ENCODE results near the gene FUT7.

FUT7 gene

DNA sequence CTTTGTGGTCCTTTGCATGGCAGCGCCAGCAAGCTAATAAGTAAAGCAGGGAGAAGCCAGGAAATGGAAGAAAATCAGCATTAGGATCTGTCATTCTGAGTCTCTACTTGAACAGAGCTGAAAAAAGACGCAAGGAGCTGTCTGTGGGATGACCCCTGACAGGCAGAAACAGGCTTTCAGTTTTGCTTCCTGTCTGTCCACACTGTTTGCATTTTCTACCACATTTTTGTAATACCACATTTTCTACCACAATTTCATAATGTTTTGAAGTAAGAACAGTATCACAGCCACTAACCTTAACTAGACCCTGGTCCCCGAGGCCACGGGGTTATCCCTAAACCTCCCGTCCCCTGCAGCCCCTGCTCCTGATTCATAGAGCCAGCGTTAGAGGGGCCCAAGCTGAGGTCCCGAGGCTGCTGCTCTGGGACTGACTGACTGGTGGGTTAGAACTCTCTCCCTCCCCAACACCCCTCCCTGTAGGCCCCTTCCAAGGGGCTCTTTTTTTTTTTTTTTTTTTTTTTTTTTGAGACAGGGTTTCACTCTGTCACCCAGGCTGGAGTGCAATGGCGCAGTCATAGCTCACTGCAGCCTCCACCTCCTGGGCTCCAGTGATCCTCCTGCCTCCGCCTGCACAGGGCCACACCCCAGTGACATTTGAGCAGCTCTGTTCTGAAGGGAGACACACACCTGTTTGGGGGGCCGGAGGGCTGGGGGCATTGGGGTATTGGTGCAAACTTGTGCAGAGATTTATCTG, 31.5 kb downstream of the FUT7 start:
- DNase-seq, result no peak

DNA sequence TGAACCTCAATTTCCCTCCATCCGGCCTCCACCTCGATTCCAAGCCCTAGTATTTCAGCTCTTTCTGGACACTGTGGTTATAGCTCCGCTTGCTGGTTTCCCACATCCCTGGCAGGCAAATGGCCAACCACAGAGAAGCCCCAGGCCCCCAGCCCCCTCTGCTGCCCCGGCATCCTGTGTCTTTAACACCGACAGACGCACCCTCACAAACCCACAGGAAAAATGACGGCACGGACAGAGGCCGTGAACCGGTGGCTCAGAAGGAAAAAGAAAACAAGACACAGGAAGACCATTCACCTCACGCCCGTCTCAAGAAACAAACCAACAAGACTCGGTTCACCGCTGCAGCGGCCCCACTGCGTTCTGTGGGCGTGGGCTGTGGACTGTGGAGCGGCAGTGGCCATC, 34.1 kb downstream of the FUT7 start:
- no peak for DNase-seq

DNA sequence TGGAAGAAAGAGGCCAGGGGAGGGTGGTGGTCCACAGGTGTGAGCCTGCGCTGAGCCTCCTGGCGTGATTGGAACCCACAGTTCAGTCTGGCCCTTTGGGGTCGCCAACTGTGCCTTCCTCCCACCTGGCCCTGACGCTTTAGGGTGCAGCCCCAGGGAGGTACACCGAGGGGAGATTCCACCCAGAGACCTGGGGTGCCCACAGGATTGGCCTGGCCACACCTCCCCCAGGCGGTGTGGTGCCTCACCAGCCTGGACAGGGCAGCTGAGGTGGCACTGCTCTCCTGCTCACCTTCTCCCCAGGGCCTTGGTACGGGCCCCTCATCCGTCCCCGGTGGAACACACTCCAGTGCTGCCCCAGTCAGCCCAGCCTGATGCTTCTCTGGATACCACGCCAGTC, 34.5 kb downstream of the FUT7 start:
- DNase-seq, result no peak

DNA sequence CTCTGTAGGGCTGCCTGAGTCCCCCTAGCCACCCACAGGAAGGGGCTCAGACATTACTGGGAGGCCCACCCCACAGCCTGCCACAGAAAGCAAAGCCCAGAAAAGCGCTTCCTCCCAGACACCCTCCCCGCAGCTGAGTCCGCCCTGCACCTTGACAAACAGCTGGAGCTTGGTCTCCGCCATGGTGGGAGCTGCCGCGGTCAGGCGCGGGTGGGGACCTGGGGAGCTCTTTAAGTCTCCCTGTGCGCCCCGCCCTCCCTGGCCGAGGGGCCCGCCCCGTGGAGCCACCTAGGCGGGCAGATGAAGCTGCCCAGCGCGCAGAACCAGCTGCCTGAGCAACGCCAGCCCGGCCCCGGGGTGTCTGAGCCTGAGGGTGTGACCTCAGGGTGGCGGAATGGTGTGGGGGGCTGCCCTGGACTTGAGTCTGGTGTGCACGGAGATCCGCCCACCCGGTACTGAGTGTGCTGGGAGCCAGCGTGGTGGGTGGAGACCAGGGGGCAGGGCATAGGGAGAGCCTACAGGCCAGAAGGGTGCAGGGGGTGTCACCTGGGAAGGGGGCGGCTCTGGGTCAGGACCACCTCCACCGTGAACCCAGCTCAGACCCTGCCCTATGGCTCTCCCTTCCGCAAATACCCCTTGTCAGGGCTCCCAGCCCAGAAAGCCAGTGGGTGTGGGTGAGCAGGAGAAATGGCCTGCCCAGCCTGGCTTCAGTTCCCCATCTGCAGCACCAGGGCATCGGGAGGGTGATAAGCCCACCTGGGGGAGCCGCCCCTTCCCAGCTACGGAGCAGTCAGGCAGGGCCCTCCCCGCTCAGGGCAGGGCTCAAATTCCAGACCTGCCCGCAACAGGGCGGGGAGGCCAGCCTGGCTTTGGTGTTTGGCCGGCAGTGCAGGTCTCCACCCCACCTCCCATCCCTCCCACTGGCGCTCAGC, 35.3 kb downstream of the FUT7 start, which contains the start of gene CLIC3:
Gene CLIC3 (minus strand): TSS at position 208 of the 932 bp plus-strand sequence. CDS start 25 bp downstream, at position 183.
- peak; percentile 23 to 29 for DNase-seq

DNA sequence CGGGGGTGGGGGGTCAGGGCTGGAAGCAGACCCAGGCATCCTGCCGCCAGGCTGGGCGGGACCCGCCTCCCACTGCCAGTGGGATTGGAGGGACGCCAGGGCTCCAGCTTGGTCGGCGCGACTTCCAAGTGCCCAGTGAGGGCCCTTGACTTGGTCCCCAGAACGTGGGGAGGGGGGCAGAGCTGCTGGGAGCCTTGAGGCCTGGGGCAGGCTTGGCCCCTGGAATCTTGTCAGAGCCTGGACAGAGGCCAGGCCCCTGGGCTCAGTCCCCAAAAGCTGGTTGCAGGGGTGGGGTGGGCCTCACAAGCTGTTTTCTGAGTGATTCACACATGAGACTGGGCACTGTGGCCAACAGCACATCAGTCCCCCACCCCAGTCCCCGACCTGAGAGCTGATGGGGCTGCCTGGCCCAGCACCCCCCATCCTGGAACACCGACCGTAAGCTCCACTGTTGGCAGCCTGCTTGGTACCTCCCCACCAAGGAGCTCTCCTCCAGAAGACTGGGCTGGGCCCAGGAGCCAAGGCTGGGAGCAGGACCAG, 36.0 kb downstream of the FUT7 start:
- DNase-seq, result no peak

DNA sequence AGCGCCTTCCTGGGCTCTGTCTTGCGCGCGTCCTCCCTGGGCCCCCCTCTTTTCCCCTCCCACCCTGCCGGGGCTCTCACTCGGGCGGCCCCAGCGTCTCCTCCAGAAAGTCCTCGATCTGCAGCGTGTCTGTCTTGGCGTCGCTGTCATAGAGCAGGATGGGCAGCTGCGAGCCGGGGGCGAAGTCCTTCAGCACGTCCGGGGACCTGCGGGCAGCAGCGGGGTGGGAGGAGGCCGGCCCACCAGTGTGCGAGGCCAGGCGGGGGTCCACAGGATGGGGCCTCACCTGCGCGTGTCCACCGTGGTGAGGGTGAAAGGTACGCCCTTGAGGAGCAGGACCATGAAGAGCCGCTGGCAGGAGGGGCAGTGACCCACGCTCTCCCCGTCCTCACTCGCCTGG, 36.5 kb downstream of the FUT7 start:
- DNase-seq, result no peak

DNA sequence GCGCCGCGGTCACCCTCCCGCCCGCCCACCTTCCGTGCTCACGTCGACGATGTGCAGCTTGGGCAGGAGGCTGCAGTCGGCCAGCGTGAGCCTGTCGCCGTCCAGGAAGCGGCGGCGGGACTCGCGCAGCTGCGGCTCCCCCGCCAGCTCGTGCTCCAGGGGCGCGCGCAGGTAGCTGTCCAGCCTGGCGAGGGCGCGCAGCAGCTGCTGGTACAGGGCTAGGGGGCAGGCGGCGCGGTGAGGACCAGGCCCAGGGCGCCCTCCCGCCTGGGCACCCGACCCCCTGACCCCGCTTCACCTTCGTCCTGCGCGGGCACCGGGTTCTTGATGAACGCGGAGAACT, 37.0 kb downstream of the FUT7 start:
- no peak for DNase-seq

DNA sequence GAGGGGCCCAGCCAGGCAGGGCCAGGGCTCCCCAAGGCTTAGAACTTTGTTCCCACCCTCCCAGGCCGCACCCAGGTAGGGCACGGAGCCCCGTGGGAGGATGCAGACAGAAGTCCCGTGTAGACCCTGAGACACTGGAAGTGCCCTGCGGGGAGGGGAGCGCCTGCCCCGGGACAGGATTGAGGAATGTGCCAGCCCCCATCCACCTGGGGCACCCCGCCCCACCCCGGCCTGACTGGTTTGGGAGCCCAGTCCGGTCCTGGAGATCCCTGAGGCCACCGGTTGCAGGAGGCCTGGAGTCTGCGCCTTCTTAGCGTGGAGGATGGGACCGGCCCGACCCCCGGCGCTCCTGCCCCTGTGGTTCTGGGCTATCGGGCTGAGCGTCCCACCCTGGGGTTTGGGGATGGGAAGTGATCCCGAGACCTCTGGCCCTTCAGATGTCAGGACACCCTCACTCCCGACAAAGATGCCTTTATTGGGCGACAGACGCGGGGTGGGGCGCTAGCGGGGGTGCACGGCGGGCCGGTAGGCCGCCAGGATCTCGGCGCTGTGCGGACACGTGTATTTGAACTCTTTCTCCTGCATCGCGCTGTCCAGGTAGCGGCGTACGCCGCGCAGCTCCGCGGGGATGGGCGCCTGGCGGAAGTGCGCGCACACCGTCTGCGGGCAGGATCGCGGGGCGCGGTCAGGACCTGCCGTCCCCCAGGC, 37.6 kb downstream of the FUT7 start:
- no peak for DNase-seq

DNA sequence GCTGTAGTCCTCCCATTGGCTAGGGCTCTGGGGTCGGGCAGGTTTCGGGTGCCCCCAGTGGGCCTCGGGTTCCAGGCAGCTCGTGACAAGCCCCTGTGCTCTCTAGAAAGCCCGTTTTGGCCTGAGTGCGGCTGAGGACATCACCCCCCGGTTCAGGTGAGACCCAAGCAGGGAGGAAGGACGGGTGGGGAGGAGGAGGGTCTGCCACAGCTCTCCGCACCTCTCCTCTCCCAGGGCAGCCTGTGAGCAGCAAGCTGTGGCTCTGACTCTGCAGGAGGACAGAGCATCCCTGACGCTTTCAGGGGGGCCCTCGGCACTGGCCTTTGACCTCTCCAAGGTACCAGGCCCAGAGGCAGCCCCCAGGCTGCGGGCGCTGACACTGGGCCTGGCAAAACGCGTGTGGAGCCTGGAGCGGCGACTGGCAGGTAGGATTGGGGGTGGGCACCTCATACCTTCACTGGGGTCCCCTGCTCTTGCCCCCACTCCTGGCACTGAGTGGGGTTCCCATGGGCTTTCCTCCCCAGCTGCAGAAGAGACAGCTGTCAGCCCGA, 39.0 kb downstream of the FUT7 start:
- DNase-seq, result no peak

DNA sequence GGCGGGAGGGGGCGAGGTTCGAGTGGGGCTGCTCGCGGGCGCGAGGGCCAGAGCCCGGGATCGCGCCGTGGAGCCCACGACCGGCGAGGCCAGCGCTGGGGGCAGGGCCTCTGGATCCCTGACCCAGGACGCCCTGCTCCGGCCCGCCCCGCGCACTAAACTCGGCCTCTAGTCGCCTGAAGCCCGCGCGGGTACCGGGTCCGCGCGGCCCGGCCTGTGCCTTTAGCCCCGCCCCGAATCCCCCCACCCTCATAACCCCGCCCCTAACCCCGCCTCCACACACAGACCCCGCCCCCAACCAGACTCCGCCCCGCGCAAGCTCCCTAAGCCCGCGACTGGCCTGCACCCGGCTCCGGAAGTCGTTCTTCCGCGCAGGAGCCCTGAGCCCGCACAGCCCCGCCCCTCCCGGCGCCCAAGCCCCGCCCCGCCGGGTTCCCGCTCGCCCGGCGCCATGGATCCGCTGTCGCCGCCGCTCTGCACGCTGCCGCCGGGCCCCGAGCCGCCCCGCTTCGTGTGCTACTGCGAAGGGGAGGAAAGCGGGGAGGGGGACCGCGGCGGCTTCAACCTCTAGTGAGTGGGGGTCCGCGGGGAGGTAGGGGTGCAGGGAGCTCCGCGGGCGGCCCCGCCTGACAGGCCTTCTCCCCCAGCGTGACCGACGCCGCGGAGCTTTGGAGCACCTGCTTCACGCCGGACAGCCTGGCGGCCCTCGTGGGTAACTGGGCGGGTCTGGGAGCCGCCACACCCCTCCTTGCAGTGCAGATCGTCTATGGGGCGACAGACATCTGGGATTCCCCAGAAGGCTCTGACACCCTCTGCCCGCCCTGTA, 39.7 kb downstream of the FUT7 start, which contains the start of gene PAXX:
Gene PAXX (plus strand): TSS at position 430 of the 826 bp plus-strand sequence. CDS start 22 bp downstream, at position 452.
- DNase-seq, result peak; percentile 90 to 97

DNA sequence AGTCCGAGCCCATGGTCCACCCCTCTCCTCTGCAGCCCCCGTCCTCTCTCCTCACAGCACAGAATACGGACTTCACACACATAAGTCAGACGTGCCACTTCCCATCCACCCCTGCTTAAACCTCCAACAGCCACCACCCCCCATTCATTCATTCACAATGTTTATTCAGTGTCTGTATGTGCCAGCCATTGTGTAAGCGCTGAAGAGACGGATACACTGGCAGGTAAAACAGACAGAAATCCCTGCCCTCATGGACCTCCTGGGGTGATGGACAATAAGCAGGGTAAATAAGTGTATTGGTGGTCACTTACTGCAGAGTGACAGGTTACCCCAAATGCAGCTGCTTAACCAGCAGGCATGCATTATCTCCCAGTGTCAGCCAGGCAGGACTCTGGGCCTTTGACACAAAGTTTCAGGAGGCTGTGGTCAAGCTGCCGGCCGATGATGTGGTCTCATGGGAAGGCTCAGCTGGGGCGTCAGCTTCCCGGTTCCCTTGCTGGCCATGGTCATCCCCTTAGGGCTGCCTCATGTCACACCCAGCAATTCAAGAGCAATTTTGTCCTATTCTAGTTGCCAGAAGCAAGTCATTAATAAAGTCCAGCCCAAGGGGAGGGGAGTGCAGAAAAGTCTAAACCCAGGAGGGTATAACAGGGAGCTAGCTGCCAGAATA, 41.5 kb downstream of the FUT7 start:
- DNase-seq, result no peak

DNA sequence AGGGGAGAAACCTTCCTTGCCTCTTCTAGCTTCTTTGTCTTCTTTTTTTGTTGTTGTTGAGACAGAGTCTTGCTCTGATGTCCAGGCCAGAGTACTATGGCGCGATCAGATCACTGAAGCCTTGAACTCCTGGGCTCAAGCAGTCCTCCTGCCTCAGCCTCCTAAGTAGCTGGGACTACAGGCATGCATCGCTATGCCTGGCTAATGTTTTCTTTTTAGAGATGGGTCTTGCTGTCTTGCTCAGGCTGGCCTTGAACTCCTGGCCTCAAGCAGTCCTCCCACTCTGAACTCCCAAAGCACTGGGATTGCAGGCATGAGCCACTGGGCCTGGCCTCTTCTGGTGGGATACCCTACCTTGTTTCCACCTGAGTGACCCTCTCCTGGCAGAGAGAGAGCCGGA, 43.0 kb downstream of the FUT7 start:
- no peak for DNase-seq

DNA sequence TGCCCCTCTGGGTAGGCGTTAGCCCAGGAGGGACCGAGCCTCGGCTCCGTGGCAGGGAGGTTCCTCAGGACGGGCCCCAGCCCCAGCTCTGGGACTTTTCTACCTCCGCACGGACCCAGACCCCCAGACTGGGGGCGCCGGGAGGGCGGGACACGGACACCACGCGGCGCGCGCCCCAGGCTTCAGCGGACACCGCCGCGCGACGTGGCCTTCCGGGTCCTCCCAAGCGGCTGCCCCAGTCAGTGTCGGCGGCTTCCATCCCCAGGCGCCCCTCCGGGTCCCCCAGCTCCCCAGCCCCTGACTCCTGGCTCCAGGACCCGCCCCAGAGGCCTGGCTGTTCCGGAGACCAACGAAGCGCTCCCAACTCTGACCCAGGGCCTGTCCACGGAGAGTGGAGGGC, 46.0 kb downstream of the FUT7 start:
- DNase-seq, result no peak

DNA sequence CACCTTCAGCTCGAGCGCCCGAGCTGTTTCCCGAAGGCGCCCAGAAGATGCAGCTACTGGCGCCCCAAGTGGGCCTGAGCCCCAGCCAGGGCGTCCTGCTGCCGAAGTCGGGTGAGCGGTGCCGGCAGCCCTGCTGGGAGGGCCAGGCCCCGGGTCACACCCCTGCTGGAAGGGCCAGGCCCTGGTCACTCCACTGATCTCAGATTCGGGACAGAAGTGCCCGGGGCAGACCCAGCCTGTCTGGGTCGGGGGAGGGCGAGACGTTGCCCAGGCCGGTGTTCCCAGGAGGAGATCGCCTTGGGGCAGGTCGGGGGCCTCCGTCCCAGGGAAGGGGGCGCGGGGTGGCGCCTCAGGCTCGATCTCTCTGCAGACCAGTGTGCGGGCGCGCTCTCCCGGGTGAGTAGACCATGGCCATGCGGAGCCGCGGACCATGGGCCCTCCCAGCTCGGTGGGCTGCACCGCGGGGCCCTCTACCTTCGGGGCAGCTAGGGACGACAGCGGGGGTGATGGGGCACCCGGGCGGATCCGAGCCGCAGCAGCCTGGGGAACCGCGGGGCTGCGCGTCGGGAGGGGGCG, 46.8 kb downstream of the FUT7 start:
- no peak for DNase-seq

DNA sequence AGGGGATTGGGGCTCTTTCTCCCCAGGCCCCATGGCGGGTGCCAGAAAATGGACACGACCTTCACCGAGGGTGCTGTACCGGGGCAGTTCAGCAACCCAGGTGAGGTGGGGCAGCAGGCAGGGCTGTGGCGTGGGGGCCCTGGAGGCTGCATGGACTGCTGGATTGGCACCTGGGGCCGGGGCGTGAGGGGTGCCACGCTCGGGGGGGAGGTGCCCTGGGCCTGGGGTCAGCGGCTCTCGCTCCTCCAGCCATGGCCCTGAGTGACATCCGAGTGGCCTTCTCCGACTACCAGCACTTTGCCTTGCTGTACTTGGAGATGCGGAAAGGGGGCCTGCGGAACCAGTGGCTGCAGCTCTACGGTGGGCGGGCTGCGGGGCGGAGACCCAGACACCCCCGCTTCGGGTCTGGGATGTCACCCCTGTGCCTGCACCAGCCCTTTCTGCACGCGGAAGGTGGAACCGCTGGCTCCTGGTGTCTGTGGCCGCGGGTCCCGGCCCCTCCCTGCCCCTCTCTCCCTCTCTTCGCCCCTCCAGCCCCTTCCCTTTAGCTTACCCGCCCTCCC, 47.3 kb downstream of the FUT7 start:
- DNase-seq, result no peak

DNA sequence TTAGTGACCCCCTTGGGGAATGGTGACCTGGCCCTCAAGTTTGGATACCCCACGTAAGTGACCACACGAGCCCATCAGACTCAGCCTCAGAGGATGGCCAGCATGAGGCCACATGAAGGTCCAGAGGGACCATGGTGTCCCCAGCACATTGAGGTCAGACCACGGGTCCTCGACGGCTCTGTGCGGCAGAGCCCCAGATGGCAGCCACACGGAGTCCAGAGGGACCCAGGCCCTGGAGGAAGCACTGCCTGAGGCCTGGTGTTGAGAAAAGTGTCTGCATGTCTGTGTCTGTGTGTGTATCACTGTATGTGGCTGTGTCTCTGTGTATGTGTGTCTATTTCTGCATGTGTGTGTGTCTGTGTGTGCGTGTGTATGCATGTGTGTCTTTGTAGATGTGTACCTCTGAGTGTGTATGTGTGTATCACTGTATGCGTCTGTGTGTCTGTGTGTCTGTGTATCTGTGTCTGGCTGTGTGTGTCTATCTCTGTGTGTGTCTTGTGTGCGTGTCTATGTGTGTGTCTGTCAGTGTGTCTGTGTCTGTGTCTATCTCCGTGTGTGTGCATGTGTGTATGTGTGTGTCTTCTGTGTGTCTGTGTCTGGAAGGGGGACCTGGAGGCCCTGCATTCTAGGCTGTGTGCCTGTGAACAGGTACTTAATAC, 48.1 kb downstream of the FUT7 start:
- no peak for DNase-seq

DNA sequence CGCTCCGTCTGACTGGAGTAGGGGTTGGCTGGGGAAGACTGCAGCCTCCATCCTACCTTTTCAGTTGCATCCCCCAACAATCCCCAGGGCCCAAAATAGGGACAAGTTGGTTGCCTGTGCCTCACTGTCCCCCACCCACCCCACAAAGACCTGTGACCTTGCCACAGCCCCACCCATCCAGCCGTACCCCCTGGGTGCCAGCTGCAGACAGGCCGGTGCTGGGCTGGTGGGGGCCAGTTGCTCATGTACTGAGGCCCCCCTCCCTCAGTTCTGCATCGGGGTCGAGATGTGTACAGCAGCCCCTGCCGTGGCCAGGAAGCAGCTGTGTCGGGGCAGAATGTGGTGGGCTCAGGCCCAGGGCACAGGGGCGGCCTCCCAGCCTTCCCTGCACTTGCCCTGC, 48.7 kb downstream of the FUT7 start:
- no peak for DNase-seq

DNA sequence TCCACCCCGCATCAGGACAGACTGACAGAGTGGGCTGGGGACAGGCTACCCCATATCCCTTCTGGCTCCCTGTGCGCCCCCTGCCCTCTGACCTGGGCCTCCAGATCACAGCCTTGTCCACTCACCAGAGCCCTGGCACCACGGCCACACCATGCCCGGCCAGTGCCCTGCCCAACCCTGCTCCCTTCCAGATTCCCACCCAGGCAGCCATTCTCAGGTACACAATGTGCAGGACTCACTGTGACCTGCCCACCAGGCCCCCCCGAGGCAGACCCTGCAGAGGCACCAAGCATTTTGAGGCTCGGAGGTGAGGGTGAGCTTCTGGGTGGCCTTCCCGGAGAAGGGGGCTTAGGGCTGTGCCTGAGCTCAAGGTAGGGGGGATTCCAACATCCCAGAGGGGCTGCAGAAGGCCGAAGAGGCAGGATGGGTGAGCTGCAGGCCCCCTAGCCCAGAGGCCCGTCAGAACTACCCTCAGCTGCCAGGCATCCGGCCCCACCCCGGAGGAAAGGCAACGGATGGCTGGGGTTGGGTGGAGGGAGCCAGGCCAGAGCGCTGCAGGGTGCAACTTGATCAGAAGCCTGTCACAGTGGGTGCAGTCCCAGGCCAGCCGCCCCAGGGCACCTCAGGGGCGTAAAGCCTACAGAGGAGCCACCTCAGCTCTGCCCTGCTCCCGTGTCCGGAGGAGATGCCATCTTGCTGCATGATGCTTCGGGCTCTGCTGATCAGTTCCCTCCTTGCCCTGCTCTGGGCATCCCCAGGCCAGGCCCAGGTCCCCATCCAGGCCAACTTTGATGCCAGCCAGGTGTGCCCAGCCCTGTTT, 49.4 kb downstream of the FUT7 start, which contains the start of gene LCNL1:
Gene LCNL1 (plus strand): TSS at position 762 of the 820 bp plus-strand sequence. CDS start 594 bp downstream, outside the sequence.
- DNase-seq, result no peak

Data from stimulated activated CD4-positive, alpha-beta T cell treated with anti-CD3 and anti-CD28 coated beads, Interleukin-4, amount 100 ng/mL, for 4 hours (primary cell).